Ectodermal cell (in vitro differentiated cells): ENCODE data around the gene TEKTIP1.

Experiments used
- H3K27ac ChIP-seq: 2 replicates; pipeline ENCODE4 v1.7.0; 2013; ENCODE audit warnings: mild to moderate bottlenecking, low read depth, low read length; ENCODE audit not compliant: insufficient read depth, poor library complexity, severe bottlenecking
- H3K27me3 ChIP-seq: 2 replicates; pipeline ENCODE4 v1.7.0; 2013; ENCODE audit warnings: mild to moderate bottlenecking, low read length; ENCODE audit not compliant: insufficient read depth, control insufficient read depth, poor library complexity, severe bottlenecking
- H3K36me3 ChIP-seq: one replicate; pipeline ENCODE4 v1.7.0; 2013; ENCODE audit warnings: low read length; ENCODE audit not compliant: control insufficient read depth, insufficient read depth
- H3K4me1 ChIP-seq: one replicate; pipeline ENCODE4 v1.7.0; 2013; ENCODE audit warnings: low read length; ENCODE audit not compliant: control insufficient read depth, insufficient read depth
- H3K4me3 ChIP-seq: 2 replicates; pipeline ENCODE4 v1.7.0; 2013; ENCODE audit warnings: low read depth, low read length, control low read depth; ENCODE audit not compliant: insufficient read depth
- H3K9me3 ChIP-seq: 2 replicates; pipeline ENCODE4 v1.7.0; 2013; ENCODE audit warnings: mild to moderate bottlenecking, low read length, moderate library complexity; ENCODE audit not compliant: control insufficient read depth
- WGBS, 2 experiments: methylation state at CpG; one replicate each; pipeline ENCODE4 v1.1.7; 2013; ENCODE audit warnings: missing lambda C conversion rate in 2 of 2; 5-methylcytosine and 5-hydroxymethylcytosine counted together

The TEKTIP1 gene

DNA sequence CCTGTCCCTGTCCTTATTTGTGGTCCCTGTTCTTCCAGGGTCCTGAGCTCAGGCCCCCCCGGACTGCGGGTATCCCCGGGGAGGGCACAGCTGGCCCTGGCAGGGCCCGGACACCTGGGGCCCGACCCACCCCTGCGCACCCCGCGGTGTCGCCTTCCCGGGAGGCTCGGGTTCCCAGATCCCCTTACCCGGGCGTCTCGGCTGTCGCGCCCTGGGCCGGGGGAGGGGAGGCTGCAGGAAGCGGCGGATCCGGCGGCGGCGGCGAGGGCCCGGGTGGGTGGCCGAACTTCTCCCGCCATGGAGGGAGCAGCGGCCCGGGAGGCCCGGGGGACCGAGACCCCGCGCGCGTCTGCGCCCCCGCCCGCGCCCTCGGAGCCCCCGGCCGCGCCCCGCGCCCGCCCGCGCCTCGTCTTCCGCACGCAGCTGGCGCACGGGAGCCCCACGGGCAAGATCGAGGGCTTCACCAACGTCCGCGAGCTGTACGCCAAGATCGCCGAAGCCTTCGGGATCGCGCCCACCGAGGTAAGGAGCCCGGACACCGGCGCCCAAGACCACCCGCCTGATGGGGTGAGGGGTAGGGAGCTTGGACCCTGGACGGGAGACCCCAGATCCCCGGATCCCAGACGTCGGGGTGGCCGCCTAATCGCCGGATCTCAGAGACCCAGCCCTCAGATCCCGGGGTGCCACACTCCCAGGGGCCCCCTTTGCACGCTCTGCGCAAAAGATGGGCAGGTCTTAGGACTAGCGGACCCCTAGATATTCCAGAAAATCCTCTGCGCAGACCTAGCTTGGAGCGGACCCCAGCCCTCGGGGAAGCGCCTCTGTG lies 46.5 kb downstream of the TEKTIP1 start, which contains the start of gene GIPC3:
GIPC3 (plus strand) TSS at position 178 of the 826 bp plus-strand sequence; CDS start at position 298, 120 bp downstream.
- WGBS, 2 experiments, result 17% methylated on average over 84 of the region's 84 CpGs
- peaks cover 47% of the 10 kb centered on the region for H3K27me3 ChIP-seq
- H3K4me3 ChIP-seq, result no peak within 1 kb of the TSS

DNA sequence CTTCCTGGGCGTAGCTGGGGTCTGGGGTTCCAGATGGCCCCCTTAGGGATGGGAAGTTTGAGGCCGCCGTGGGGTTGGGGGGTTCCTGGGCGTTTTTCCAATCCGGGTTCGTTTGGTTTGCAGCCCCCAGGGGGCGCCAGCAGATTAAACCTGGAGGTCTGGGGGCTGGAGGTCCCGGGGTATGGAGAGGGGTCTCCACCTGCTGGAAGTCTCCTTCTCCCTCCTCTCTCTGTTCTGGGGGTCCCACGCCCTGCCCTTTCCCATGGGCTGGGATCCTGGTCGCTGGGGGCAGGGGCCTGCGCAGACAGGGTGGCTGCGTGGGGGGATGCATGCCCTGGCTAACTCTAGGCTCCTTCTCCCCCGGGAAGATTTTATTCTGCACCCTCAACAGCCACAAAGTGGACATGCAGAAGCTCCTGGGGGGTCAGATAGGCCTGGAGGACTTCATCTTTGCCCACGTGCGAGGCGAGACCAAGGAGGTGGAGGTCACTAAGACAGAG lies 47.2 kb downstream of the TEKTIP1 start:
- Histone ChIP-seq H3K4me1 (no peaks in the 10 kb centered on the region), H3K27me3 (peaks cover 47% of the 10 kb centered on the region), H3K4me3 (no peak overlapping the region), H3K36me3 (no peaks in the 10 kb centered on the region), H3K9me3 (no peaks in the 10 kb centered on the region), H3K27ac (no peak overlapping the region)
- 32 to 36% methylated on average over 16 of the region's 16 CpGs for WGBS, 2 experiments

More for the DNA sequence above, 46.5 kb downstream of the TEKTIP1 start, which contains the start of gene GIPC3:
- no peaks in the 10 kb centered on the region for H3K36me3 ChIP-seq
- no peak within 1 kb of the TSS for H3K27ac ChIP-seq
- H3K4me1 ChIP-seq, result no peaks in the 10 kb centered on the region
- no peaks in the 10 kb centered on the region for H3K9me3 ChIP-seq

- no peaks in the 10 kb centered on the region for H3K9me3 ChIP-seq
- no peaks in the 10 kb centered on the region for H3K36me3 ChIP-seq
- no peak overlapping the region for H3K4me3 ChIP-seq
- H3K4me1 ChIP-seq, result no peaks in the 10 kb centered on the region
- peaks cover 44% of the 10 kb centered on the region for H3K27me3 ChIP-seq
- 74 to 75% methylated on average over 31 of the region's 31 CpGs for whole genome bisulfite sequencing, 2 experiments
- H3K27ac ChIP-seq, result no peak overlapping the region
Measured at GRCh38 chr19:3586707-3587346, 47.9 kb downstream of the TEKTIP1 start.

DNA sequence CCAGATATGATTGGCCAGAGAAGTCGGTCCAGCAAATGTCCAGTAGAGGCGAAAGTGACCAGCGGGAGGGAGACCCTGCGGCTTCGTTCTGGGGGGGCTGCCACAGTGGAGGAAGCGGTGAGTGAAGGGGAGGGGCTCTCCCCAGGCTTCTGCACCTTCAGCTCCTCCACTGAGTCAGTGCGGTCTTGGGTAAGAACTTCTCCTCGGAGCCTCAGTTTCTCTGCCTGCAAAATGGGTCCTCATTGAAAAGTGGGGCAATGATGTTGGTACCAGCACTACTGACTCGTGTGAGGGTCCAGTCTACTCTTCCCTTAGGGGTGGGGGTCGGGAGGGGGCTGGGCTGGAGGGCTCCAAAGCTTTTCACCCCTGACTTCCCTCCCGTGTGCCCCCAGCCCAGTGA lies 50.5 kb downstream of the TEKTIP1 start:
- Histone ChIP-seq H3K4me3 (no peak overlapping the region), H3K27me3 (peaks cover 35% of the 10 kb centered on the region), H3K9me3 (no peaks in the 10 kb centered on the region), H3K27ac (no peak overlapping the region), H3K36me3 (no peaks in the 10 kb centered on the region), H3K4me1 (no peaks in the 10 kb centered on the region)
- WGBS, 2 experiments, result 84 to 87% methylated on average over 11 of the region's 11 CpGs

- H3K4me3 ChIP-seq, result no peak overlapping the region
- no peak overlapping the region for H3K27ac ChIP-seq
- peaks cover 30% of the 10 kb centered on the region for H3K27me3 ChIP-seq
- H3K36me3 ChIP-seq, result no peaks in the 10 kb centered on the region
- WGBS, 2 experiments, result 94% methylated on average over 22 of the region's 22 CpGs
- no peaks in the 10 kb centered on the region for H3K4me1 ChIP-seq
- no peaks in the 10 kb centered on the region for H3K9me3 ChIP-seq
Measured at GRCh38 chr19:3589949-3590348, 51.0 kb downstream of the TEKTIP1 start.

GRCh38 chr19:3590991-3591659 lies 52.2 kb downstream of the TEKTIP1 start:
- peaks cover 18% of the 10 kb centered on the region for H3K27me3 ChIP-seq
- no peaks in the 10 kb centered on the region for H3K9me3 ChIP-seq
- H3K4me3 ChIP-seq, result no peak overlapping the region
- whole genome bisulfite sequencing, 2 experiments, result 87 to 91% methylated on average over 8 of the region's 8 CpGs
- no peak overlapping the region for H3K27ac ChIP-seq
- no peaks in the 10 kb centered on the region for H3K4me1 ChIP-seq
- no peaks in the 10 kb centered on the region for H3K36me3 ChIP-seq

DNA sequence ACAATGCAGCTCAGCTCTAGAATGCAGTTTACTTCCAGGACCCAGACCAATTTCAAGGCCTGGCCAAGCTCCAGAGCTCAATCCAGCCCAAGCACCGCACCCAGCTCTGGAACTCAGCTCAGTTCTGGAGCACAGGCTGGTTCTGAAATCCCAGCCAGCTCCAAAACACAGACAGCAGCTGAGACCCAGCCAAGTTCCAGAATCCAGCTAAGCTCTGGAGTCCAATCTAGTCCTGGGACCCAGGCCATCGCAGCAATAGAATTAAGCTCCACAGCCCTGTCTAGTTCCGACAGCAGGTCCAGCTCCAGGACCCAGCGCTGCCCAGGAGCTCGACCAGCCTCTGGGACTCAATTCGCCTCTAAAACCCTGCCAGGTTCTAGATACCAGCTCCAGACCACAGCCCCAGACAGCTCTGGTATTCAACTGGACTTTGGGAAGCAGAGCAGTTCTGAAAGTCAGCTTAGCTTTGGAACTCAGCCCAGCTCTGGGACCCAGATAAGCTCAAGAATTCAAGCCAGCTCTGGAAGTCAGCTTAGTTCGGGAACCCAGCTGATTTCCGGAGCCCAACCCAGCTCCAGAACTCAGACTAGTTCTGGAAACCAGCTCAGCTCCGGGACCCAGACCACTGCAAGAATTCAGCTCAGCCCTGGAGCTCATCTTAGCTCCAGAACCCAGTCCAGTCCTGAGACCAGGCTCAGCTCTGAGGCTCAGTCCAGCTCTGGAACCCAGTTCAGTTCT lies 53.1 kb downstream of the TEKTIP1 start:
- no peaks in the 10 kb centered on the region for H3K36me3 ChIP-seq
- no peak overlapping the region for H3K4me3 ChIP-seq
- no peak overlapping the region for H3K27ac ChIP-seq
- WGBS, 2 experiments, result 86 to 89% methylated on average over 9 of the region's 9 CpGs
- H3K27me3 ChIP-seq, result peaks cover 9% of the 10 kb centered on the region
- no peaks in the 10 kb centered on the region for H3K9me3 ChIP-seq
- H3K4me1 ChIP-seq, result no peaks in the 10 kb centered on the region

- H3K4me1 ChIP-seq, result no peaks in the 10 kb centered on the region
- no peaks in the 10 kb centered on the region for H3K36me3 ChIP-seq
- H3K4me3 ChIP-seq, result no peak overlapping the region
- H3K9me3 ChIP-seq, result no peaks in the 10 kb centered on the region
- peaks cover 7% of the 10 kb centered on the region for H3K27me3 ChIP-seq
- H3K27ac ChIP-seq, result no peak overlapping the region
- 35 to 37% methylated on average over 11 of the region's 11 CpGs for WGBS, 2 experiments
Measured at GRCh38 chr19:3593156-3593555, 54.2 kb downstream of the TEKTIP1 start.
